CD4-positive, alpha-beta T cell (primary cell): ENCODE results near the gene ERICH6. TPM values are rescaled to one million over a fixed set of nuclear protein-coding genes. Genes with fewer than 3 reads are reported as not detected.

Source experiments
- ATAC-seq: fragments of 200-7000 bp; cut with Tn5 transposase; one replicate; pipeline ENCODE4 v1.10.0; 2022; ENCODE audit warnings: mild to moderate bottlenecking; ENCODE audit not compliant: poor library complexity
- CTCF ChIA-PET: fragments of 350-600 bp; sonication (Branson Sonifier 250); formaldehyde crosslinking; loops from one replicate; lab custom pipeline; 2021; ENCODE audit warnings: antibody characterized with exemption, inconsistent platforms; lab: Charles Lee
- POLR2A ChIA-PET: fragments of 350-600 bp; sonication (Branson Sonifier 250); formaldehyde crosslinking; loops from one replicate; lab custom pipeline; 2021; ENCODE audit warnings: antibody characterized with exemption, inconsistent platforms; lab: Charles Lee
- DNase-seq, 14 experiments: peaks; one replicate each; pipeline ENCODE4 v3.0.0-alpha.2; 2013 to 2020; ENCODE audit warnings: mixed read lengths in 2 of 14
- H3K27ac ChIP-seq, 2 donors: one replicate each; pipeline versions ENCODE4 v1.5.1 to v1.7.0; 2013; ENCODE audit warnings: low read length in 2 of 2, low read depth in 1 of 2, mild to moderate bottlenecking in 1 of 2
- H3K27me3 ChIP-seq, 2 experiments: 1 replicate in 1 of 2; 2 replicates in 1 of 2; pipeline versions ENCODE4 v1.6.1 to v1.7.0; 2013; ENCODE audit warnings: low read length in 2 of 2, control low read depth in 1 of 2, mild to moderate bottlenecking in 1 of 2, moderate library complexity in 1 of 2; ENCODE audit not compliant: insufficient read depth in 2 of 2, control insufficient read depth in 1 of 2
- H3K36me3 ChIP-seq: one replicate; pipeline ENCODE4 v1.6.1; 2013; ENCODE audit warnings: low read length, control low read depth; ENCODE audit not compliant: insufficient read depth
- H3K4me1 ChIP-seq: one replicate; pipeline ENCODE4 v1.6.1; 2013; ENCODE audit warnings: low read length, control low read depth; ENCODE audit not compliant: insufficient read depth
- H3K4me3 ChIP-seq: one replicate; pipeline ENCODE4 v1.5.1; 2013; ENCODE audit warnings: mild to moderate bottlenecking, low read length, moderate library complexity
- H3K9me3 ChIP-seq, 2 experiments: 1 replicate in 1 of 2; 2 replicates in 1 of 2; pipeline versions ENCODE4 v1.6.1 to v1.7.0; 2013; ENCODE audit warnings: low read length in 2 of 2, mild to moderate bottlenecking in 2 of 2, control low read depth in 1 of 2, moderate library complexity in 1 of 2; ENCODE audit not compliant: control insufficient read depth in 1 of 2, insufficient read depth in 1 of 2
- H3K27ac Mint-ChIP-seq: one replicate; pipeline ENCODE4 v1.8.0; 2020; ENCODE audit warnings: mixed read lengths
- H3K27me3 Mint-ChIP-seq: one replicate; pipeline ENCODE4 v1.8.0; 2021; ENCODE audit warnings: mixed read lengths
- H3K36me3 Mint-ChIP-seq: one replicate; pipeline ENCODE4 v1.8.0; 2021; ENCODE audit warnings: low read depth, mixed read lengths
- H3K4me1 Mint-ChIP-seq: one replicate; pipeline ENCODE4 v1.8.0; 2021; ENCODE audit warnings: low read depth, mixed read lengths
- H3K4me3 Mint-ChIP-seq: one replicate; pipeline ENCODE4 v1.8.0; 2020; ENCODE audit warnings: mild to moderate bottlenecking, mixed read lengths
- H3K9me3 Mint-ChIP-seq: one replicate; pipeline ENCODE4 v1.8.0; 2020; ENCODE audit warnings: mixed read lengths
- CTCF ChIP-seq: fragments of 200-600 bp; IDR thresholded peaks from one replicate; pipeline ENCODE4 v1.8.0; 2022; ENCODE audit warnings: antibody characterized with exemption, mild to moderate bottlenecking
- intact Hi-C, 2 experiments: fragments of 100-400 bp; cut with DNase I in 1 of 2; cut with micrococcal nuclease in 1 of 2; formaldehyde crosslinking; loops; one replicate each; pipeline versions ENCODE4 v1.15.1 to v1.9.0; 2023 to 2025; cut with DNase I, micrococcal nuclease
- total RNA-seq, 174 experiments: library from RNA in 2 of 174; stranded (reverse) in 2 of 174; gene quantifications; one replicate each; pipeline ENCODE4 v1.2.3 and lab custom pipeline; 2021 to 2026

Gene ERICH6
- total RNA-seq, 2 experiments from 2014 or later = not detected

GRCh38 chr3:150723946-150724345 is 20.2 kb upstream of the ERICH6 start:
- ATAC-seq = no peak
- Histone ChIP-seq H3K4me3 (no peak overlapping the region), H3K9me3 (no peaks in the 10 kb centered on the region), H3K27ac (no peak overlapping the region), H3K27me3 (no peaks in the 10 kb centered on the region), H3K36me3 (no peaks in the 10 kb centered on the region), H3K4me1 (peaks cover 3% of the 10 kb centered on the region)
- intact Hi-C loops = loop anchor here (5.0 to 10.0 kb wide), 6 partner anchors 38 to 558 kb away; partner anchors contain the start of genes MED12L (in 1 of the 2), P2RY14 (in 1 of the 2) and SIAH2 (in 1 of the 2)
- no peaks in the 10 kb centered on the region for H3K9me3 Mint-ChIP-seq
- peaks cover 5% of the 10 kb centered on the region for H3K4me1 Mint-ChIP-seq
- H3K36me3 Mint-ChIP-seq = peaks cover 5% of the 10 kb centered on the region
- H3K27me3 Mint-ChIP-seq = no peaks in the 10 kb centered on the region
- ChIA-PET POLR2A (interaction anchor here (0.6 kb wide), 2 partner anchors 40 to 202 kb away, joined by 3 read pairs; partner anchors contain the start of gene SIAH2), CTCF (interaction anchor here (1.2 to 1.5 kb wide), 2 partner anchors 40 to 141 kb away, joined by 6 to 7 read pairs; no protein-coding TSS in a partner anchor)
- H3K27ac Mint-ChIP-seq = no peak overlapping the region
- no peak for DNase-seq
- no peak overlapping the region for H3K4me3 Mint-ChIP-seq
- no peak for TF ChIP-seq CTCF

GRCh38 chr3:150722267-150722666 is 18.5 kb upstream of the ERICH6 start:
- DNase-seq (no peak), ATAC-seq (no peak)
- no peak overlapping the region for H3K4me3 ChIP-seq
- intact Hi-C loops = loop anchor here (5.0 to 10.0 kb wide), 6 partner anchors 40 to 560 kb away; partner anchors contain the start of genes MED12L (in 1 of the 2), P2RY14 (in 1 of the 2) and SIAH2 (in 1 of the 2)
- H3K27ac Mint-ChIP-seq = no peak overlapping the region
- H3K27me3 ChIP-seq = no peaks in the 10 kb centered on the region
- H3K36me3 ChIP-seq = no peaks in the 10 kb centered on the region
- peaks cover 5% of the 10 kb centered on the region for H3K36me3 Mint-ChIP-seq
- no peaks in the 10 kb centered on the region for H3K27me3 Mint-ChIP-seq
- no peak overlapping the region for H3K4me3 Mint-ChIP-seq
- ChIA-PET POLR2A (interaction anchor here (1.4 to 2.0 kb wide), 2 partner anchors 39 to 41 kb away, joined by 6 to 11 read pairs; partner anchors contain the start of gene SIAH2), CTCF (interaction anchor here (2.1 to 2.5 kb wide), 3 partner anchors 41 to 143 kb away, joined by 9 to 12 read pairs (median 9); partner anchors contain the start of gene SIAH2)
- peaks cover 3% of the 10 kb centered on the region for H3K4me1 ChIP-seq
- H3K27ac ChIP-seq = no peak overlapping the region
- peaks cover 5% of the 10 kb centered on the region for H3K4me1 Mint-ChIP-seq
- no peak for TF ChIP-seq CTCF
- no peaks in the 10 kb centered on the region for H3K9me3 Mint-ChIP-seq
- peaks cover 0 to 4% of the 10 kb centered on the region in 2 experiments for H3K9me3 ChIP-seq

GRCh38 chr3:150721285-150722130 is 17.8 kb upstream of the ERICH6 start:
- H3K27ac ChIP-seq = no peak overlapping the region
- H3K27ac Mint-ChIP-seq = no peak overlapping the region
- peak in 3 of 14 experiments; percentile 74 to 82 (median 82) for DNase-seq

More at GRCh38 chr3:150721285-150722130, 17.8 kb upstream of the ERICH6 start:
- peaks cover 5% of the 10 kb centered on the region for H3K36me3 Mint-ChIP-seq
- H3K4me3 ChIP-seq = no peak overlapping the region
- no peaks in the 10 kb centered on the region for H3K36me3 ChIP-seq
- H3K27me3 ChIP-seq = no peaks in the 10 kb centered on the region
- peaks cover 0 to 5% of the 10 kb centered on the region in 2 experiments for H3K9me3 ChIP-seq
- H3K4me1 ChIP-seq = peaks cover 3% of the 10 kb centered on the region
- H3K27me3 Mint-ChIP-seq = no peaks in the 10 kb centered on the region
- H3K9me3 Mint-ChIP-seq = no peaks in the 10 kb centered on the region
- no peak overlapping the region for H3K4me3 Mint-ChIP-seq
- ChIA-PET CTCF (interaction anchor here (0.9 to 2.5 kb wide), 9 partner anchors 16 to 424 kb away, joined by 3 to 12 read pairs (median 4); partner anchors contain the start of genes ERICH6 and SIAH2), POLR2A (interaction anchor here (0.5 to 2.0 kb wide), 3 partner anchors 27 to 42 kb away, joined by 4 to 11 read pairs (median 6); partner anchors contain the start of gene SIAH2)
- peak; percentile 87 for ATAC-seq
- intact Hi-C loops = loop anchor here (1.0 to 10.0 kb wide), 11 partner anchors 39 to 561 kb away; partner anchors contain the start of genes MED12L (in 1 of the 2), P2RY14 (in 1 of the 2) and SIAH2 (in 1 of the 2)
- H3K4me1 Mint-ChIP-seq = peaks cover 5% of the 10 kb centered on the region
- peak; percentile 88 for TF ChIP-seq CTCF
